COLO829 (cell line): Measurements from ENCODE around the gene FBXO30.

Source experiments
- DNase-seq: peaks from one replicate; pipeline ENCODE4 v3.0.0; 2012; ENCODE audit warnings: low spot score

FBXO30 gene, protein sequence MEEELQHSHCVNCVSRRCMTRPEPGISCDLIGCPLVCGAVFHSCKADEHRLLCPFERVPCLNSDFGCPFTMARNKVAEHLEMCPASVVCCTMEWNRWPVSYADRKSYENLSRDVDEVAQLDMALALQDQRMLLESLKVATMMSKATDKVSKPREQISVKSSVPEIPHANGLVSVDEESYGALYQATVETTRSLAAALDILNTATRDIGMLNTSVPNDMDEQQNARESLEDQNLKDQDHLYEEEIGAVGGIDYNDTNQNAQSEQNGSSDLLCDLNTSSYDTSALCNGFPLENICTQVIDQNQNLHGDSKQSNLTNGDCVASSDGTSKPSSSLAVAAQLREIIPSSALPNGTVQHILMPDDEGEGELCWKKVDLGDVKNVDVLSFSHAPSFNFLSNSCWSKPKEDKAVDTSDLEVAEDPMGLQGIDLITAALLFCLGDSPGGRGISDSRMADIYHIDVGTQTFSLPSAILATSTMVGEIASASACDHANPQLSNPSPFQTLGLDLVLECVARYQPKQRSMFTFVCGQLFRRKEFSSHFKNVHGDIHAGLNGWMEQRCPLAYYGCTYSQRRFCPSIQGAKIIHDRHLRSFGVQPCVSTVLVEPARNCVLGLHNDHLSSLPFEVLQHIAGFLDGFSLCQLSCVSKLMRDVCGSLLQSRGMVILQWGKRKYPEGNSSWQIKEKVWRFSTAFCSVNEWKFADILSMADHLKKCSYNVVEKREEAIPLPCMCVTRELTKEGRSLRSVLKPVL

DNA sequence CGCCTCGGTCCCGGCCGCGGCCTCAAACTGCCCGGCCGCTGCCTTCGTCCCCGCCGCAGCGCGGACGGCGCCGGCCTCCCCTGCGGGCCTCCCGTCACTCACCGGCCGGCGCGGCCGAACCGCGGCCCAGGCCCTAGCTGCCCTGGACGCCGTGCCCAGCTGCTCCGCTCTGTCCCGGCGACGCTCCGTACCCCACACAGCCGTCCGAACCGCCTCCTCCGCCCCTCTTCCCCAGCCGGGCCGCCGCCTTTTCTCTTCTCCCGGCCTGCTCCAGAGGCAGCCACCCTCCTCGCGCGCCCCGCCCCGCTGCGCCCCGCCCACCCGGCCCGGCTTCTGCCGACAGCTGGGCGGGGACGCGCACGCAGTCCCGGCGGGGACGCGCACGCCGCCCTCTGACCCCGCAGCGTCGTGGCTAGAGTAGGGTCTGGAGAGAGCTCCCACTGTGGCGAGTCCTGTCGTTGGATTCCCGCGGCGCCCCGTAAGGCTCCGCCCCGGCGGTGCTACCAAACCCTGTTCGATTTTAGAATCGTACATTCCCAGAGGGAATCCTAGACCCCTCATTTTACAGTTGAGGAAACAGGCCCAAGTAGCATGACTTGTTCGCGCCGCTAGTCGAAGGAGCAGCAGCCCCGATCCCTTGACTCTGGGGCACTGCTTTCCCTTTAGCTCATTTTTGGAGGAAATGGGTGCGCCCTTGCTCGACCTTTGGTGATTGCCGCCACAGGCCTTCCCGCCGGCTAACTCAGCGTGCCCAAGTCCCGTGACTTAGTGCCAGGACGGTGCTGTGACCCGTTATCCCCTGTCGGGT, at the start of gene FBXO30:
Gene FBXO30 (minus strand): TSS at position 295 of the 808 bp plus-strand sequence. CDS start 8,390 bp downstream, outside the sequence.
- DNase-seq = peak; percentile 72

DNA sequence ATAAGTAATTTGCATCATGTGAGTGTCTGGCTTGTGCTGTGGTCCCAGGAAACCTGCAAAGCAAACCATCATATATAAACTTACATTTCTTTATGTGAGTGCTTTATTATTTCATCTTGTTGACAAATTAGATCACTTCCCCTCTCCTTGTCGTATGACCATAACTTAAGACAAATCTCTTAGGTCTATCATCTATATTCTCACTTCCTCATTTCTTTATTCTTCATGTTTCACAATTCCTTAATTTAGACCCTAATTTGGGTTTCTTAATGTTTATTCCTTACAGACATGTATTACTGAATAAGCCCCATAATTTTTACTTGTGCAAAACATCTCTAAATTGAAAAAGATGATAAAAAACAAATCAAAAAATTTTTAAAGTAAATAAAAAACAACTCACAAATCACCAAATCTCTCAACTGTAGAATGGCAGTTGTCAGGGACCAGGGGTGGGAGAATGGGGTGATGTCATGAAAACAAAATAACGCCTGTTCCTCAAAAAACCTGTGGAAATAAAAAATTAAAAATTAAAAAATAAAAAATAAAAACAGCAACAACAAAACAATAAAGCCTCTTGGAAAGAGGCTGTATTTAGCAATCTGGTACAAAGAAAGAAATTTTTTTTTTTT, 49.5 kb upstream of the FBXO30 start:
- DNase-seq = no peak

DNA sequence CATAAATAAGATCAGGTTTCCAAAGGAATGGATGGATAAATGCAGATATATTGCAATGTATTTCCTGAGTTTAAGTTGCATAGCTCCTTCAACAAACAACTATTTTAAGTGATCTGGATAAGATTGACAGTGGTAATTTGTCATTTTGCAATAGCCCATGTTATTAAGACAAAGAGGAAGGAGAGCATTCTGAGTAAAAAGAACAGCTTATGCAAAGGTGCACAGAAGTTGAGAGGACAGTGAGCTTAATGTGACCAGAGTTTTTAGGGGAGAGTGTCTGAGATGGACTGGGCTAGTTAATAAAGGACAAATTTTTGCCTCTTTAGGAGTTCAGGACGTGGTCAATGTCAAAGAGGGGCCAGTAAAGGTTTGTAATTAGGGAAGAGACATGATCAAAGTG, 48.8 kb upstream of the FBXO30 start:
- no peak for DNase-seq

DNA sequence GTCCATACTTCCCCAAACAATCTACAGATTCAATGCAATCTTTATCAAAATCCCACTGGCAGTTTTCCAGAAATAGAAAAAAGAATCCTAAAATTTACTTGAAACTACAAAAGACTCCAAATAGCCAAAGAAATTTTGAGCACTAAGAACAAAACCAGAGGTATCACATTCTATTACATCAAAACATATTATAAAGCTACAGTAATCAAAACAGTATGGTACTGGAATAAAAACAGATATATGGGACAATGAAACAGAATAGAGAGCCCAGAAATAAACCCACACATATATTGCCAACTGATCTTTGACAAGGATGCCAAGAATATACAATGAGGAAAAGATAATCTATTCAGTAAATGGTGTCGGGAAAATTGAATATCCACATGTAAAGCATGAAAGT, 46.0 kb upstream of the FBXO30 start:
- DNase-seq = no peak

DNA sequence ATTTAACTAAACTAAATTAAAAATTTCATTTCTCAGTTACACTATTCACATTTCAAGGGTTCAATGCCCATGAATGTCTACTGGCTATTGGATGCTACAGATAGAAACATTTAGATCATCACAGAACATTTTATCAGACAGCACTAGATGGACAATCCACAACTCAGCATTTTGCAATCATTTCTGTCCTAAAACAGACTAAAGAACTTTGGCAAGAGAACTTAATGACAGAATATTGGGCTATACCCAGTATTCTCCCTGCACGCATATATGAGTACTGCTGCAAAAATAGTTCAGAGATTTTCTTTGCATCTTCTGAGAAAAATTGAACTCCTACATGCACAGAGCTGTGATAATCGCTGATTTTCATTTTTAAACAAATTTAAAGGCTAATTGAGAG, 36.1 kb upstream of the FBXO30 start:
- no peak for DNase-seq

DNA sequence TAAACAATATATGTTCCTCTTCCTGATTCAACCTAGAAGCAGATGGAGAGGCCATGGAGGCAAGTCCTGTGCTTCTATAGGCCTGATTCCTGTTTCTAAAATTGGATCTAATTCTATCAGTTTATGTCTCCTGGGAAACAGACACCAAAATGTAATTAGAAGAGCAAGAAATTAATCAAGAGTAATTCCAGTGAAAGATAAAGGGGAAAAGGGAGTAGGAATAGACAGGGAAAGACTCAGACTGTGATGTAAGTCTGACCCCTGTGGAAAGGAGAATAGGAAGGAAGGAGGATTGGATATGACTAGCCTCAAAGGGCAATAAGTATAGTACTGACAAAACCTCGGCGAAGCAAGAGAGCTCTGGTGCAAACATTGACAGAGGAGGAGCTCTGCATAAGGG, 33.9 kb upstream of the FBXO30 start:
- DNase-seq = no peak

DNA sequence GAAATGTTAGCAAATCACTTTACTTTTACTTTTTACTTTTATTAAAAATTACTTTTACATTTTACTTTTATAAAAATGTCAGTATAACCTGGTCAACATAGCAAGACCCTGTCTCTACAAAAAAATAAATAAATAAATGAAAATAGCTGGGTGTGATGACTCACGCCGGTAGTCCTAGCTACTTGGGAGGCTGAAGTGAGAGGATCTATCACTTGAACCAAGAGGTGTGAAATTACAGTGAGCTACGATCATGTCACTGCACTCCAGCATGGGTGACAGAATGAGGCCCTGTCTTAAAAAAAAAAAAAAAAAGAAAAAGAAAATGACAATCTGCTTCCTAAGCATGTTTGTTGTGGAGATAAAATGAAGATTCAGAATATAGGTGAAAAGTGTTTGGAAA, 31.0 kb upstream of the FBXO30 start:
- no peak for DNase-seq

DNA sequence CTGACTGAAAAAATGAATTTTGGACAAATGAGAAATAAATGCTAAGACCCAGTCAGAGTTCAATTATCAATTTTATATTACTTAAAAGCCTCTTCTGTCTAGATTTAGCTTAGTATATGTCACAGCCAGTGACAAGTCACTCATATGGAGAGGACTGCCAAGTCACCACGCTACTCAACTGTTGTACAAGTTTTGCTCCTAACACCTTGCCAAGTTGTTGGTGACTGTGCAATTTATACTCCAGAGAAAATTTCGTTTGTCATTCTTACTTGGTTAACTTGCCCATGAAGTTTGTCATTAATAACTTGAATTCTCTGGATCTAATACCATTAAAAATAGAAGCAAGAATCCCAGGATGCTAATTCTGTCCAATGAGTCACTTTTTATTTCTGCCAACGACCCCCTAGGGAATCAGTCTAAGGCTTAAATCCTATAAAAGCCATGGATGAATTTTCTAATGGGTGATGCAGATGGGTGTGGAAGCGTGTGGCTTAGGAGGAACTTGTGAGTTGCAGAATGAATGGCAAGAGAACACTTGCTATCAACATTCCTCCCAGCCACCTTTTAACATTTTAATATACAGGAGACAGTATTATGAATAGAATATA, 30.4 kb upstream of the FBXO30 start:
- DNase-seq = peak; percentile 3

DNA sequence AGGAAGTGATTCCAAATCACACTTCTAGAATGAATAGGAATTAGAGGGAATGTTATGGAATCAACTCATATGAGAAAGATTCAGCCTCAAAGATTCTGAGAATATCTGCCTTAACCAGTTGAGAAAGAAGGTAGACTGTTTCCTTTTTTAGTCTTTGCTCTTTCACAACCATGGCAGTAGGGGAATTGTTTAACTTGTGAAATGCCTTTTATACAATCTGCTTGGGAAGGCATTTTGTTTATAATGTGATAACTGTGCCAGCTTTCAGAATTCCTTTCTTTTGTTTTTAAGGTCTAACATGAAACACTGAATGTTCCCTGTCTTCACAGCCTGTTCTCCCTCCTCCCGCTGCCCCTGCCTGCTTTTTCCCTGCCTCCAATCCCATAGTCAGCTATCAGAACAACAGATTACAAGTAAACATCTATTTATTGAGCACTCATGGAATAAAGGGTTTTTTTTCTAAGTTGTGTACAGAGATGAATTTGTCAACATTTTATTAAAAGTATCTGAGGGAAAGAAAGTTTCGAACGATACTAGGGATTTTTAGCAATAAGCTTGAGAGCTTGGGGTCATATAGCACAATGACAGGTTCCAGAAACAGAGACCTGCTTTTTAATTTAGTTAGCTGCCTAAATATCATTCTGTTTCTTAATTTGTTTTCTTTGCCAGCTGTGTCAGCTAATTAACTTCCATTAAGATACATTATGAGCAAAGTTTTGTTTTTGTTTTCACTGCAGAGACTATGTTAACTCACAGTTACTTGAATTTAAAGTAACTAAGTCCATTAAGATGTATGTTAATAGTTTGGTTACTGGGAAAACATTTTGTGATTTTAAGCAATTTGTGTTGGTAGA, 28.3 kb upstream of the FBXO30 start:
- DNase-seq = no peak

DNA sequence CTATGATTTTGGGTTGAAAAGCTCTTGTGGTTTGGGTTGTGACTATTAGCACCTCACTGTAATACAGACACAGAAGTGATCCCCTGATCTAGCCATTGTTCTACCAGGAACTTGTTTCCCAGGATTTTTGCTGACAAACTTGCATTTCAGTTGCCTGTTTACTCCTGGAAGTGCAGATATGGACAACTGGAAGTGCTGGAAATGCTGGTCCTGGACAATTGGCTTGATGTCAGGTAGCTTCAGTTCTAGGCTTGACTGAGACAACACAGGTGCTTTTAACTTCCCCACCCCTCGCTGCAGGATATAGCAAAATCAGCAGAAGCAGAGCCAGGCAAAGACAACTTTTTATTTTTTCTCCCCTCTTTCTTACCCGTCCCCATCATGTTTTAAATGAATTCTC, 27.1 kb upstream of the FBXO30 start:
- DNase-seq = no peak

DNA sequence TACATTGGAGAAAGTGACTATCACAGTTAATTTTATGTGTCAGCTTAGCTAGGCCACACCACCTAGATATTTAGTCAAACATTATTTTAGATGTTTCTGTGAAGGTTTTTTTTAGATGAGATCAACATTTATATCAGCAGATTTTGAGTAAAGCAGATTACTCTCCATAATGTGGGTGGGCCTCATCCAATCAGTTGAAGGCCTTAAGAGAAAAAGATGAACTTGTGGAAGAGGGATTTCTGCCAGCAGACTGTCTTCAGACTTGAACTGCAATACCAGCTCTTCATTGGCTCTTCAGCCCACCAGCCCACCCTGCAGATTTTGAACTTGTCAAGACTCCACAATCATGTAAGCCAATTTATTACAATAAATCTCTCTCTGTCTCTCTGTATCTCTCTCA, 25.1 kb upstream of the FBXO30 start:
- DNase-seq = no peak

DNA sequence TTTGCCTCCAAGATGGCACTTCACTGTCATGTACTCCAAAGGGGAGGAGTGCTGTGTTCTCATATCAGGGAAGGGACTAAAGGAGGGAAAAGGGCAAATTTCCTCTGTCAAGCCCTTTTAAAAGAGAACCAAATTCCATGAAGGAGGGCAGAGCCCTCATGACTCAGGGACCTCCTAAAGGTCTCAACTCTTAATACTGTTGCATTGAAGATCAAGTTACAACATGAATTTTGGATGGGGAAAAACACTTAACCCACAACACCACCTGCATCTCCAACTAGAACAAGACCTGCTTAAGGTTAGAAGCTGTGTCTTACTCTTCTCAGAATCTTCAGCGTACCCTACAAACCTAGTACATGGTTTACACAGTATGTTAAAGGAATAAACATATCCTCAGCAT, 23.7 kb upstream of the FBXO30 start:
- DNase-seq = no peak

DNA sequence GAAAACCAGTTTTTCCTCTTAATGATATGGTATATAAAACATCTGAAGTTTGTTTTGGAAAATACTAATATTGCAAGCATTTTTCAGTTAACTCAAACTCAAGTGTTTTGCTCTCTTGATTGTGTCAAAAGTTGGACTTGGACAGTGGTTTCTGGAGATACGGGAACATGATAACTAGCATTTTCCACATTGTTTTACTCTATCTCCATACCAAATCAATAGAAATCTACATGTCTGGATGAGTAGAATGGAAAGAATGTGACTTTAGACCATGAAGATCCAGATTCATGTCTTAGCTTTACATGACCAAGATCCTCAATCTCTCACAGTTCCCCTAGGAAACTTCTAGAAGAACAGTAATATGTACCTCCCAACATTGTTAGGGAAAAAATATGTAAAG, 22.2 kb upstream of the FBXO30 start:
- DNase-seq = no peak

DNA sequence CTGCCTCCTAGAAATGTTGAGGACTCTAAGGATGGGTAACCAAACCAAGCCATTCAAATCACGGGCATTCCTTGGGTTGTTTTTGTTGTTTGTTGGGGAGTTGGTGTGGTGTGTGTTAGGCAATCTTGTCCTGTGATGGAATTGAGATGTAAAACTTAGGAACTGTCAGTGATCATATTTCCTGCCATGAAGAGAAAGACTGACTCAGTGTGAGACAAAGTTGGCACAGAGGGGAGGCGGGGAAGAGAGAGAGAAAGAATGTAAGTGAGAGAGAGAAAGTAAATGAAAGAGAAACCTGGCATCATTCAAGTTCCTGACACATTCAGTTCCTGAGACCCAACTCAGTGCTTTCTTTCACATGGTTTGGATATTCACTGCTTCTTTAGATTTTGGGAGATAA, 21.6 kb upstream of the FBXO30 start:
- no peak for DNase-seq

DNA sequence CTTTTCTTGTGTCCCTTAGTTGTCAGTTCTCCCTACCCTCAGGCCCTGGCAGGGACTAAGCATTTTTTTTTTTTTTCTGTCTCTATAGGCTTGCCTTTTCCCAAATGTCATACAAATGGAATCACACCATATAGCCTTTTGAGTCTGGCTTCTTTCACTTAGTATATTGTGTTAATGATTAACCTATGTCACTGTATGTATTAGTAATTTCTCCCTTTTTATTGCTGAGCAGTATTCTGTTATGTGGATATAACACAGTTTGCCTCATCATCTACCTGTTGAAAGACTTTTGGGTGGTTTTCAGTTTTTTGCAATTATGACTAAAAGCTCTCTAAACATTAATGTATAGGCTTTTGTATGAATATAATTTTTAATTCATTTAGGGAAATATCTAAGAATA, 16.0 kb upstream of the FBXO30 start:
- DNase-seq = no peak

DNA sequence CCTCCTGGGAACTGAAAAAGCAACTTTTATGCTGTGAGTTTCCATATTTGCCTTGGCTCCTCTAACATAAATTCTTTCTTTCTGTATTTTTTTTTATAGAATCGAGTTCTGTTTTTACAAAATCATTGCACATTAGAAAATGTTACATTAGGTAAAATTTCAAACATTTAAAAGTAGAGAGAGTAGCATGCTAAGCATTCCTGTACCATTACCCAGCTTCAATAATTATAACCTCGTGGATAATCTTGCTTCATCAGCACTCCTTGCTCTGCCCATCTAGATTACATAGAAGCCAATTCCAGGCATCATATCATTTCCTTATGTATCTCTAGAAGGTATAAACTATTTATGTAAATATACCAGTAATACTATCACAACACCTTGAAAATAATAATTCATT, 15.4 kb upstream of the FBXO30 start:
- no peak for DNase-seq

DNA sequence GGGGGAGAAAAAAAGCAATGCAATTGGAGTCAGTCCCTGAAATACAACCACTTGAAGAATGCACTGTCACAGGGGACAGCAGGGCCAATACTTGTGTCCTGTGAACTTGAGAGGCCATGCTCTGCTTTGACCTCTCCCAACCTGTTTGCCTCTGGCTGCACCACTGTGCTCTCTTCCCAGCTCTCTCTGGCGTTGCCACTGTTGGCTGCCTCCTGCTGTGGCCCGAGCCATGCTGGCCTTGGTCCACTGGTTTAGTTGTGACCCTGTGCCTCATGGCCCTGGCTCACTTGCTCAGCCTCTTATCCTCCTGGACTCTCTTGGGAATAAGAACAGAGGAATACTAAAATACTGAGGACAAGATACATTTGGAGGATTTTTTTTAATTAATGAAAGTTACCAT, 14.5 kb upstream of the FBXO30 start:
- DNase-seq = no peak

DNA sequence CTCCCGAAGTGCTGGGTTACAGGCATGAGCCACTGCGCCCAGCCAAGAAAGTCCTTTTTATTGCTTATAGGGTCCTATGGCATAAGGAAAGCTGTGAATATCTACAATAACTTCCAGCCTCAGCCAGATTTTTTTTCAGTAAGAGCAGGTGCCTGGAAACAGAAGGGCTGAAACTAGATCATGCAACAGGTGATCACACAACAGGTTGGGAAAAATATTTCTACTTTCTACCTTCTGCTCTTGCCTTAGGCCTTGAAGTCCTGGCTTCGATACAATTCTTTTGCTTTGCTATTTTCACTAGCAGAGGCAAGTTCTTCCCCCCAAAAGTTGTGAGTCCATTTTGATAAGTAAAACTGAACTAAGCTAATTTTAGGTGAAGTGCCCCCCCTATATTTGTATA, 9.7 kb upstream of the FBXO30 start:
- no peak for DNase-seq

DNA sequence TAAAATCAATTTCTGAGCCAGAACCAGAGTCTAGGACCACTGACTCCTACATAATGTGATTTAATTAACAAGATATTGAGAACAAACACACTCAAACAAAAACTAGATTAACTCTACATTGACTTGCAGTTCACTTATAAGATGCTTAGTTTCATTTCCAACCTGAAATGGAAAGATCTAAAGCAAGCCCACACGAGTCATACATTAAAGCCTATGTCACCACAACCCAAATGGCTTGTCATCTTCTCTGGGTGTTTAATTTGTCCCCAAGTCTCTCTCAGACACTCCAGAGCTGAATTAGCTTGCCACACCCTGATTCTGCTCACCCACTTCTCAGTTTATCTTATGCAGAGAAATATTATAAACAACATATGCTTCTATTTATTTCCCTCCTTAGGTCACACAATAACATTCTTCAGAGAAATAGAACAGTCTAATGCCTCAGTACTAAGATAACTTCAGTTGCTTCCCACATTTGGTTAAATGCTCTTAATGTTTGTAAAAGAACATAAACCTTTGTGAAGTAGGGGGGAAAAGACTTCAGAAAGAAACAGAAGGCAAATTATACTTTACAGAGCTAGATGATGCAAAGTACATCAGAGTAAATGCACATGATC, 8.8 kb upstream of the FBXO30 start:
- DNase-seq = no peak

DNA sequence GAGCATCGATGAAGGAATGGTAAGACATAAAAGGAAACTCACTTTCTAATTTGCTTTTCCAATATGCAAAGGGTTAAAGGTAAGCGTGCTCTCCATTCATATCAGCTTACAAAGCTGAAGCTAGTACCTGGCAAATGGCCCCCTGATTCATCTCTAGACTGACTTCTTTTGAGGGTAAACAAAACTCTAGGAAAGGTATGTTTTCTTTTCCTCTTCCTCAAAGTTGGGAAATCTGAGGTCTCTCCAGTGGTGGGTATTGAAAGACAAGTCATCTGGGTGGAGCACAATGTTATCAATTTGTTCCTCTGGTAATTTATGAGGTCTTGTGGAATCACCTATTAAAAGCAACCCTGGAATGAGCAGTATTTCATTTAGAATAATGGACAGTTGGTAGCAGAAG, 7.9 kb upstream of the FBXO30 start:
- no peak for DNase-seq
